Neuronal stem cell (in vitro differentiated cells): Measurements from ENCODE around the gene GIGYF2.

Source experiments
- DNase-seq: peaks from one replicate; pipeline ENCODE4 v3.0.0-alpha.2; 2013; ENCODE audit warnings: low spot score
- H2AFZ ChIP-seq: one replicate; pipeline ENCODE4 v1.6.1; 2013; ENCODE audit warnings: mild to moderate bottlenecking, low read length, inconsistent platforms
- H2AK5ac ChIP-seq: 2 replicates; pipeline ENCODE4 v1.6.1; 2013; ENCODE audit warnings: low read depth, mild to moderate bottlenecking, inconsistent platforms, low read length, moderate library complexity, mixed read lengths
- H2BK120ac ChIP-seq: 2 replicates; pipeline ENCODE4 v1.6.1; 2013; ENCODE audit warnings: low read depth, mild to moderate bottlenecking, inconsistent platforms, low read length, moderate library complexity, mixed read lengths
- H2BK12ac ChIP-seq: one replicate; pipeline ENCODE4 v1.6.1; 2013; ENCODE audit warnings: low read length, inconsistent platforms
- H2BK15ac ChIP-seq: 2 replicates; pipeline ENCODE4 v1.6.1; 2013; ENCODE audit warnings: mild to moderate bottlenecking, low read length, inconsistent platforms, mixed read lengths
- H2BK5ac ChIP-seq: one replicate; pipeline ENCODE4 v1.6.1; 2013; ENCODE audit warnings: inconsistent platforms, mild to moderate bottlenecking, low read length, moderate library complexity
- H3K14ac ChIP-seq: one replicate; pipeline ENCODE4 v1.6.1; 2013; ENCODE audit warnings: low read length, inconsistent platforms
- H3K18ac ChIP-seq: 2 replicates; pipeline ENCODE4 v1.6.1; 2013; ENCODE audit warnings: low read length, inconsistent platforms
- H3K23ac ChIP-seq: 2 replicates; pipeline ENCODE4 v1.6.1; 2013; ENCODE audit warnings: low read depth, mild to moderate bottlenecking, mixed read lengths, low read length, inconsistent platforms; ENCODE audit not compliant: poor library complexity
- H3K27ac ChIP-seq: replicated peaks from 3 replicates; pipeline ENCODE4 v1.5.1; 2013; ENCODE audit warnings: low read length, inconsistent platforms
- H3K27me3 ChIP-seq, 3 experiments: 2 replicates each; pipeline ENCODE4 v1.6.1; 2013; ENCODE audit warnings: low read length in 3 of 3, mild to moderate bottlenecking in 2 of 3, inconsistent platforms in 1 of 3, low read depth in 1 of 3, mixed read lengths in 1 of 3, moderate library complexity in 1 of 3; ENCODE audit not compliant: control insufficient read depth in 3 of 3, insufficient read depth in 3 of 3
- H3K36me3 ChIP-seq, 2 donors: replicated peaks in 1 of 2; 2 replicates each; pipeline ENCODE4 v1.6.1; 2013; ENCODE audit warnings: low read length in 2 of 2; ENCODE audit not compliant: control insufficient read depth in 2 of 2, insufficient read depth in 2 of 2
- H3K4ac ChIP-seq: 2 replicates; pipeline ENCODE4 v1.6.1; 2013; ENCODE audit warnings: inconsistent platforms, mild to moderate bottlenecking, low read length, moderate library complexity
- H3K4me1 ChIP-seq, 2 donors: 1 replicate in 1 of 2; 2 replicates in 1 of 2; pipeline ENCODE4 v1.6.1; 2013; ENCODE audit warnings: low read length in 2 of 2, low read depth in 1 of 2; ENCODE audit not compliant: control insufficient read depth in 2 of 2, insufficient read depth in 1 of 2
- H3K4me2 ChIP-seq: one replicate; pipeline ENCODE4 v1.6.1; 2013; ENCODE audit warnings: mild to moderate bottlenecking, low read length, inconsistent platforms; ENCODE audit not compliant: insufficient read depth, poor library complexity, severe bottlenecking
- H3K4me3 ChIP-seq, 2 donors: 2 replicates each; pipeline ENCODE4 v1.5.1; 2013; ENCODE audit warnings: low read length in 2 of 2, mild to moderate bottlenecking in 2 of 2, inconsistent platforms in 1 of 2, moderate library complexity in 1 of 2
- H3K79me1 ChIP-seq: one replicate; pipeline ENCODE4 v1.6.1; 2013; ENCODE audit warnings: low read depth, mild to moderate bottlenecking, inconsistent platforms, low read length, moderate library complexity
- H3K9ac ChIP-seq: one replicate; pipeline ENCODE4 v1.6.1; 2013; ENCODE audit warnings: mild to moderate bottlenecking, low read depth, low read length, inconsistent platforms; ENCODE audit not compliant: poor library complexity
- H3K9me3 ChIP-seq, 2 donors: replicated peaks in 1 of 2; 2 replicates each; pipeline versions ENCODE3 to v1.6.1; 2013; ENCODE audit warnings: low read length in 2 of 2, mild to moderate bottlenecking in 2 of 2, inconsistent platforms in 1 of 2, low read depth in 1 of 2, mixed read lengths in 1 of 2, moderate library complexity in 1 of 2; ENCODE audit not compliant: control insufficient read depth in 2 of 2, insufficient read depth in 1 of 2
- H4K8ac ChIP-seq: one replicate; pipeline ENCODE4 v1.6.1; 2013; ENCODE audit warnings: low read depth, mild to moderate bottlenecking, inconsistent platforms, low read length, moderate library complexity
- H4K91ac ChIP-seq: one replicate; pipeline ENCODE4 v1.6.1; 2013; ENCODE audit warnings: low read length, low read depth, mild to moderate bottlenecking, inconsistent platforms; ENCODE audit not compliant: poor library complexity
- WGBS, 2 donors: extraction: QIAGEN DNeasy Blood & Tissue Kit; methylation state at CpG; one replicate each; pipeline ENCODE4 v1.1.7; 2013; ENCODE audit warnings: missing lambda C conversion rate in 2 of 2, mixed read lengths in 1 of 2; ENCODE audit not compliant: insufficient read length in 2 of 2, insufficient replicate concordance in 1 of 2; ENCODE audit errors: extremely low coverage in 2 of 2; 5-methylcytosine and 5-hydroxymethylcytosine counted together

Gene GIGYF2

DNA sequence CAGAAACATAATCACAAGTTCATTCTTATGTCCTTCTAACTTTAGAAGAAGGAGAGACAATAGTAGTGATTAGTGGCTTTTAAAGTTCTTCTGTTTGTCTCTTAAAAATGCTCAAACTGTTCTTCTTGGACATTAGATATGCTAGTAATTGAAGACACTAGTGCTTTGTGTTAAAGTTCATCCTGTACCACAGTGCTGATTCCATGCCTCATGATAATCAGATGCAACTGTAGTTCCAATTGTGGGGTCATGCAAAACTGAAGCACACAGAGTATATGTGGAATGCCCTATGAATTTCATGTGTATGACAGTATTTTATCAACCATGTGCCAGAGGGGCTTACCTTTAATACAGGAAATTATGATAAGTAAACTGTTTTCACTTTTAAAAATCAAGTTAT lies 90.7 kb downstream of the GIGYF2 start:
- Histone ChIP-seq H3K18ac (no peak overlapping the region), H3K4me2 (no peak overlapping the region), H3K79me1 (no peaks in the 10 kb centered on the region), H3K14ac (no peak overlapping the region), H3K36me3 (peaks cover 18 to 74% of the 10 kb centered on the region in 2 donors), H4K8ac (no peak overlapping the region), H2BK15ac (no peak overlapping the region), H2BK120ac (no peak overlapping the region), H2AK5ac (no peak overlapping the region), H2BK12ac (no peak overlapping the region), H3K9ac (no peak overlapping the region), H3K23ac (no peak overlapping the region), H3K4me1 (no peaks in the 10 kb centered on the region), H2AFZ (no peak overlapping the region), H3K9me3 (no peaks in the 10 kb centered on the region), H3K4me3 (no peak overlapping the region), H3K27me3 (no peaks in the 10 kb centered on the region), H4K91ac (no peak overlapping the region), H2BK5ac (no peak overlapping the region), H3K27ac (no peak overlapping the region), H3K4ac (no peak overlapping the region)
- no peak for DNase-seq

GRCh38 chr2:232789082-232789481 lies 92.0 kb downstream of the GIGYF2 start:
- no peak overlapping the region for H3K18ac ChIP-seq
- H2BK5ac ChIP-seq, result no peak overlapping the region
- WGBS, 2 donors, result no CpG with 5 or more reads among the region's 4 CpGs
- no peak overlapping the region for H3K14ac ChIP-seq
- H3K4me3 ChIP-seq, result no peak overlapping the region
- no peak overlapping the region for H3K23ac ChIP-seq
- DNase-seq, result no peak
- H4K91ac ChIP-seq, result no peak overlapping the region
- no peaks in the 10 kb centered on the region for H3K9me3 ChIP-seq
- no peak overlapping the region for H3K9ac ChIP-seq
- H4K8ac ChIP-seq, result no peak overlapping the region
- no peak overlapping the region for H2BK120ac ChIP-seq
- H3K4ac ChIP-seq, result no peak overlapping the region
- no peak overlapping the region for H2BK12ac ChIP-seq
- H3K27ac ChIP-seq, result no peak overlapping the region
- H3K4me1 ChIP-seq, result peaks cover 0 to 1% of the 10 kb centered on the region in 2 donors
- no peaks in the 10 kb centered on the region for H3K27me3 ChIP-seq
- no peak overlapping the region for H2BK15ac ChIP-seq
- H3K4me2 ChIP-seq, result no peak overlapping the region
- H2AK5ac ChIP-seq, result no peak overlapping the region
- H2AFZ ChIP-seq, result no peak overlapping the region
- H3K79me1 ChIP-seq, result no peaks in the 10 kb centered on the region
- H3K36me3 ChIP-seq, result peaks cover 18 to 87% of the 10 kb centered on the region in 2 donors

- Histone ChIP-seq H2AK5ac (no peak overlapping the region), H3K4me1 (peaks cover 0 to 1% of the 10 kb centered on the region in 2 donors), H3K14ac (no peak overlapping the region), H3K23ac (no peak overlapping the region), H2BK12ac (no peak overlapping the region), H3K4ac (no peak overlapping the region), H3K18ac (no peak overlapping the region), H3K27ac (no peak overlapping the region), H3K4me3 (no peak overlapping the region), H4K91ac (no peak overlapping the region), H3K9ac (no peak overlapping the region), H2AFZ (no peak overlapping the region), H2BK120ac (no peak overlapping the region), H3K36me3 (peaks cover 25 to 98% of the 10 kb centered on the region in 2 donors), H2BK5ac (no peak overlapping the region), H4K8ac (no peak overlapping the region), H3K79me1 (no peaks in the 10 kb centered on the region), H3K27me3 (no peaks in the 10 kb centered on the region), H2BK15ac (no peak overlapping the region), H3K4me2 (no peak overlapping the region), H3K9me3 (no peaks in the 10 kb centered on the region)
- DNase-seq, result no peak
- WGBS, 2 donors, result no CpG with 5 or more reads among the region's 4 CpGs
Measured at GRCh38 chr2:232791518-232791917, 94.4 kb downstream of the GIGYF2 start.

- H3K9ac ChIP-seq, result no peak overlapping the region
- H3K14ac ChIP-seq, result no peak overlapping the region
- H3K23ac ChIP-seq, result no peak overlapping the region
- no peak overlapping the region for H4K8ac ChIP-seq
- H2AFZ ChIP-seq, result no peak overlapping the region
- H3K79me1 ChIP-seq, result no peaks in the 10 kb centered on the region
- DNase-seq, result no peak
- H2BK120ac ChIP-seq, result no peak overlapping the region
- no peak overlapping the region for H2BK5ac ChIP-seq
- no peak overlapping the region for H2AK5ac ChIP-seq
- H3K4ac ChIP-seq, result no peak overlapping the region
- H3K36me3 ChIP-seq, result peaks cover 23 to 99% of the 10 kb centered on the region in 2 donors
- no peaks in the 10 kb centered on the region for H3K27me3 ChIP-seq
- H2BK15ac ChIP-seq, result no peak overlapping the region
- H3K27ac ChIP-seq, result no peak overlapping the region
- 100% methylated on average over 1 to 2 of the region's 4 CpGs for WGBS, 2 donors
- no peak overlapping the region for H3K4me2 ChIP-seq
- H3K18ac ChIP-seq, result no peak overlapping the region
- H4K91ac ChIP-seq, result no peak overlapping the region
- H2BK12ac ChIP-seq, result no peak overlapping the region
- H3K9me3 ChIP-seq, result no peaks in the 10 kb centered on the region
- no peak overlapping the region for H3K4me3 ChIP-seq
- peaks cover 0 to 1% of the 10 kb centered on the region in 2 donors for H3K4me1 ChIP-seq
Measured at GRCh38 chr2:232793271-232793670, 96.1 kb downstream of the GIGYF2 start.
